GM12864 (cell line): ENCODE results near the gene PLEKHB2.

Experiments
- DNase-seq: peaks from one replicate; pipeline ENCODE4 v3.0.0-alpha.2; 2011; ENCODE audit warnings: low read depth
- H3K4me3 ChIP-seq: 2 replicates; pipeline ENCODE4 v1.5.1; 2011; ENCODE audit warnings: mild to moderate bottlenecking, low read depth, low read length, control low read depth
- CTCF ChIP-seq: IDR thresholded peaks from 2 replicates; pipeline ENCODE4 v1.5.1; 2011; ENCODE audit warnings: low read depth, mild to moderate bottlenecking, moderate library complexity, low read length, control low read depth, inconsistent platforms; ENCODE audit errors: missing control alignments

The PLEKHB2 gene

GRCh38 chr2:131081190-131081589 is 23.9 kb upstream of the PLEKHB2 start:
- H3K4me3 ChIP-seq = no peak overlapping the region
- no peak for TF ChIP-seq CTCF
- DNase-seq = no peak

GRCh38 chr2:131085646-131086045 is 19.5 kb upstream of the PLEKHB2 start:
- no peak for TF ChIP-seq CTCF
- H3K4me3 ChIP-seq = no peak overlapping the region
- no peak for DNase-seq

GRCh38 chr2:131092458-131093005 is 12.6 kb upstream of the PLEKHB2 start:
- no peak for DNase-seq
- peak overlapping the region; percentile 70 for H3K4me3 ChIP-seq
- TF ChIP-seq CTCF = no peak

DNA sequence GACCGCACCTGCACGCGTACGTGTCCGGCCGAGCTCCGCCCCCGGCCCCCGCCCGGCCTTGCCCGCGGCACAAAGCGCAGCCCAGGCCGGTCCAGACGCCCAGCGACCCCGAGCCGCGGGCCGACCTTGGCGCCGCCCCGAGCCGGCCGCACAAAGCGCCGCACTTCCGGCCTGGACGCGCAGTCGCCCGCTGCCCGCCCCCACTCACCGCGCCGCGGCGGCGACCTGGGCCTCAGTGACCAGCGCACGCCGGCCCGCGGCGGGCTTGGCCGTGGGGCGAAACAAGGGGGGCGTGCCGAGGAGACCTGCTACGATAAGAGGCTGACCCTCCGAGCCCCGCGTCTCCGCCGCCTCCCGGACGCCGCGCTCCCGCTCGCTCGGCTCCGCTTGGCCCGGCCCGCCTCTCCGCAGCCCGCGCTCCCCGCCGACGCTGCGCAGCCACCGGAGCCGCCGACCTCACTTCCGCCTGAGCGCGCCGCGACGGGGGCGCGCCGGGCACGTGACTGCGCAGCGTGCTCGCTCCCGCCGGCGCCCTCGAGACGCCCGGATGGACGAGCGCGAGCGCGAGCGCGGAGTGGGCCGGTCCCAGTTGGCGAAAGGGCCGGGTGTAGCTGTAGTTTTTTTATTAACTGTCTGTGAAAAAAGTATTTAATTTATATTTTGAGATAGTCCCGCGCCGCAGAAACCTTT is 12.0 kb upstream of the PLEKHB2 start, which contains the start of gene FAM168B:
TSS of gene FAM168B (minus strand) at position 455 of the 690 bp plus-strand sequence. CDS start 10,814 bp downstream, outside the sequence.
- no peak for TF ChIP-seq CTCF
- DNase-seq = peak; percentile 58
- peak within 1 kb of the TSS; percentile 70 for H3K4me3 ChIP-seq

DNA sequence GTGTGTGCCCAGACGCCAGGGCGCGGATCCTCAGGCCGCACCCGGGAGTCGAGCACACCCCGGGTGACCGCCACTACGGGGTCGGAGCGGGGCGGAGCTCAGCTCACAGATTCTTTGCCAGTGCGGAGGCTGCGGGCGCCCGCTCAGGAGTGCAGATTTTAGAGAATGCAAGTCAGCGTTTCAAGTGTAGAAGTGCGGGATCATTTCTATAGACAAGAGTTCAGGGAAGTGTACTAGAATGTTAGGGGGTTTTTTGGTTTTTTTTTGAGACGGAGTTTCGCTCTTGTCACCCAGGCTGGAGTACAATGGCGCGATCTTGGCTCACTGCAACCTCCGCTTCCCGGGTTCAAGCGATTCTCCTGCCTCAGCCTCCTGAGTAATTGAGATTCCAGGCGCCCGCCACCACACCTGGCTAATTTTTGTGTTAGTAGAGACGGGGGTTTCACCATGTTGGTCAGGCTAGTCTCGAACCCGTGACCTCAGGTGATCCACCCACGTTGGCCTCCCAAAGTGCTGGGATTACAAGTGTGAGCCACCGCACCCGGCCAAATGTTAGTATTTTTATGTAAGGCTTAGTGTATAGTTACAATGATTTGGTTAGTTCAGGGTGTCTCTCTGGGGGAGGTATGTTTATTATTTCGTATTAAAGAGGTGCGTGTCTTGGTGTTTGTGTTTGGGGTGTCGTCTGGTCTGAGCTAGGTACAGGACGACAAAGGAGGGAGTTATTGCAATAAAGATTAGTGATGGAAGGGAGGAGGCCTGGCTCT is 11.3 kb upstream of the PLEKHB2 start:
- H3K4me3 ChIP-seq = peak overlapping the region; percentile 70
- no peak for TF ChIP-seq CTCF
- DNase-seq = no peak

- DNase-seq = no peak
- H3K4me3 ChIP-seq = no peak overlapping the region; the same call in 1 of the 2 replicates
- no peak for TF ChIP-seq CTCF
Observed at GRCh38 chr2:131094463-131095281, 10.5 kb upstream of the PLEKHB2 start.
